ENCODE results near the gene KRT3.

The KRT3 gene

GRCh38 chr12:52813885-52814709 is 18.2 kb upstream of the KRT3 start, which contains the start of gene KRT4:
KRT4 (minus strand) TSS chr12:52814116; CDS start chr12:52814058, 58 bp downstream.
- no peak for DNase-seq (ENCODE audit: low read depth)

DNA sequence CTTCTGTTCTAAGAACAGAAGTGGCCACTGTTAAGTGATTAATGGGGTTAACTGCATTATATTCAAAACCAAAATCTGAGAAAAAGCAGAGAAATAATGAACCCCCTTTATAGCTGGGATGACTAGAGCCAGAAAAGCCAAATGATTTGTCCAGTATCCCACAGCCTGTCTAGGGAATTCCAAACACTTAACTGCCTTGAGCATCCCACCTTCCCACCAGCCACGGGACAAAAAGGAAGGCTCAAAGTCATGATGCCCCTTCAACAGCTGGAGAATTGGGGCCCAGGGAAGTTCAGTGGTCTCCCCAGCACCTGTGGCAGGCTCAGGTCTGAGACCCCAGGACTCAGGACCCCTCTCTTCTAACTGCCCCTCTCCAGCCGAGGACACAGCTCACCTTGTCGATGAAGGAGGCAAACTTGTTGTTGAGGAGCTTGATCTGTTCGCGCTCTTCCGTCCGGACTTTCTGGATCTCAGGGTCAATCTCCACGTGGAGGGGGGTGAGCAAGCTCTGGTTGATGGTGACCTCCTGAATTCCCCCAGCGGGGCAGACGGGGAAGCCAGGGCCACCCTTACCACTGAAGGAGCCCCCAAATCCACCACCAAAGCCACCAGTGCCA is 17.4 kb upstream of the KRT3 start:
- DNase-seq (ENCODE audit: low read depth): no peak

- DNase-seq (ENCODE audit: low read depth): no peak
Measured at GRCh38 chr12:52812749-52813148, 16.8 kb upstream of the KRT3 start.

- DNase-seq (ENCODE audit: low read depth): no peak
Measured at GRCh38 chr12:52812073-52812400, 16.1 kb upstream of the KRT3 start.

GRCh38 chr12:52811191-52812072 is 15.5 kb upstream of the KRT3 start:
- DNase-seq (ENCODE audit: low read depth): no peak

DNA sequence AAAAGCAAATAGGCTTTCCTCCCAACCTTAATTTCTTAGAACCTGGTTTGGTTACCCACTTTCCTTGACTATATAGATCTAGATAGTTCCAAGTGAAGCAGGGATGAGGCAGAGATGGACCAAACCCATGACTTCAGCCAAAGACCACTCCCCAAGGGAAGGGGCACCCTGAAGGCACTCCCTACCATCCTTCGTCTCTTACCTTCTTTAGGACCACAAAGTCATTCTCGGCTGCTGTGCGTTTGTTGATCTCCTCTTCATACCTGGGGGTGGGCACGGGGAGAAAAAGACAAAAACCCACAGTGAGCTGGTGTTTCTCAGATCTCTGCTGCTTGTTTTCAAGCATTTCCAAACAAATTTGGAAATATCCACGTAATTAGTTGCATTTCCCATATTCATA is 14.6 kb upstream of the KRT3 start:
- no peak for DNase-seq (ENCODE audit: low read depth)

- DNase-seq (ENCODE audit: low read depth): no peak
Measured at GRCh38 chr12:52809166-52809565, 13.2 kb upstream of the KRT3 start.

DNA sequence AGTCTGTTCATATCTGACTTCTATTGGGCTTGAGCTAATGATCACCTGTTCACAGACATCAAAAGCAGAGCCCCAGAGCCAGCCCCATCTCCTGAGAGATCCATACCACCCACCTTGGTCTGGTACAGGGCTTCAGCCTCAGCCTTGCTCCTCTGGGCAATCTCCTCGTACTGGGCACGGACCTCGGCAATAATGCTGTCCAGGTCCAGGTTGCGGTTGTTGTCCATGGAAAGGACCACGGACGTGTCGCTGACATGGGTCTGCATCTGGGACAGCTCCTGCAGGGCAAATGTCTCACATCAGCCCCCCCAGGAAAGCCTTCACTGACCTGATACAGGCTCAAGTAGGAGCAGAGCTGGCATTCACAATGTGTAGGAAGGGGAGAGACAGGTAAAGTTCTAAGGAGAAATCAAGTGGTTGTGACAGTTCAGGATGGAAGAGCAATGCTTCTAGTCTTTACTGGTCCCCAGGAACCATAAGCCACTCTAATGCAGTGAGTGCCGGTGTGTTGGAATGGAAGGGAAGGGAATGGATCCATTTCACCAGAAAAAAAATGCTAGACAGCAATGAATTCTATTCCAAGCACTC is 12.8 kb upstream of the KRT3 start:
- no peak for DNase-seq (ENCODE audit: low read depth)

- no peak for DNase-seq (ENCODE audit: low read depth)
Measured at GRCh38 chr12:52807544-52808470, 11.9 kb upstream of the KRT3 start.

GRCh38 chr12:52806821-52807543 is 11.1 kb upstream of the KRT3 start:
- no peak for DNase-seq (ENCODE audit: low read depth)

DNA sequence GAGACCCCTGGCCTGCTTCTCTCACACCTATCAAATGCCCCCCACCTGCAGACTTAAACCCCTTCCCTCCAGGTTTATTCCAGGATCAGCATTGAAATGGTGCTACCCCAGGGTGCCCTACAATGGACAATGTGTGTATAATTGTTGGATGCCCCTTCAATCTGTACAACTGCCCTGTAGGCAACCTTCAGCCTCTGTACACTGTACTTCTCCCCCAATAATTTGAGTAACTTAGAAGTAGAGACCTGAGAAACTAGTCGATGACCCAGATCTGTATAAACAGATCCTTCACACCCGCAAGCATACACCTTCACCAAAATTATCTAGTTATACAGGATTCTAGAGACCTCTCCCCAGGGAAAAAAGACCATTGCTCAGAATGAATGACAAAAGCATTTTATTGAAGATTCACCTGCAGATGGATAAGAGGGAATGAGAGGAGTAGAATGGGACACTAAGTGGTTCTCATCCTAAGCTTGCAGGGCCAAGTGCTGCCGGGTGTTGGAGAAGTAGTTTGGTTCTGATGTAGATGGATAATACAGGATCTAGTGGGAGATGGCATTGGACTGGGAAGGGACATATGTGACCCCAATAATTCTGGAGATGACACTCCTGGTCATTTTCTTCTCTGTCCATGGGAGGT is 10.4 kb upstream of the KRT3 start:
- DNase-seq (ENCODE audit: low read depth): no peak

GRCh38 chr12:52805739-52806138 is 9.8 kb upstream of the KRT3 start:
- DNase-seq (ENCODE audit: low read depth): no peak

- no peak for DNase-seq (ENCODE audit: low read depth)
Measured at GRCh38 chr12:52805000-52805399, 9.1 kb upstream of the KRT3 start.

DNA sequence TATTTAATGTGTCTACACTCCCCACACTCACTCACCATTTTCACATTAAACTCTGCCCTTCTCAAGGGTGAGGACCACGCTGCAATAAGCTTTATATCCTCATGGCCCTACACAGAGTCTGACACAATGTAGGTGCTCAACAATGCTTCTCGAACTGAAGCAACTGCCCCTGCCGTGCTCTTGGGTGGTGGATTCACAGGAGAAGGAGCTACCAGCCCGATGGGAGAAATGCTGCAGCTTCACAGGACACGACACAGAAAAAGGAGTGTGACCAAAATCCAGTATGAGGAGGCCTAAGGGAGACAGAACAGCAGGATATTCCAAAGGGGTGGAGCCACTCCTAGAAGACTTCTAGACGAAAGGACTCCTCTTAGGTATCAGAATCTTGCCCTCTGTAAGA is 6.5 kb upstream of the KRT3 start:
- no peak for DNase-seq (ENCODE audit: low read depth)

GRCh38 chr12:52801773-52802172 is 5.9 kb upstream of the KRT3 start:
- DNase-seq (ENCODE audit: low read depth): no peak

DNA sequence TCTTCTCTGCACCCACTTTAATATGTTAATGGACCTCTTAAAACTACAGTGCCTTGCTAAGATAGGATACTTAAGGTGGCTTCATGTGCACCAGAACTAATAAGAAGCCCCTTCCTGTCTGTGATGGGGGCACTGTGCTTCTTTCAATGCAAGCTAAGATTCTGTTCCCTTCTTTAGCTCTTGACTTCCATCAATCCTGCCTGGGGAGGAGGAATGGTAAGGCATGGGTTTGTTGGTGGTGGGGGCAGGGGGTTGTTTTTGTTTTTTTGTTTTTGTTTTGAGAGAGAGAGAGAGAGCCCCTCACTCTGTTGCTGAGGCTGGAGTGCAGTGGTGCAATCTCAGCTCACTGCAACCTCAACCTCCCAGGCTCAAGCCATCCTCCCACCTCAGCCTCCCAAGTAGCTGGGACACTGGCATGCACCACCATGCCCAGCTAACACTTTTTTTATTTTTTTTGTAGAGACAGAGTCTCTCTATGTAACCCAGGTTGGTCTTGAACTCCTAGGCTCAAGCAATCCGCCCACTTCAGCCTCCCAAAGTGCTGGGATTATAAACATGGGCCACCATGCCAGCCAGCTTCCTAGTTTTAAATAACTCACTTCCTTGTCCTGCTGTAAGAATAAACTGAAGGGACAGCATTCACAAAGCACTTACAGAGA is 4.5 kb upstream of the KRT3 start:
- no peak for DNase-seq (ENCODE audit: low read depth)

GRCh38 chr12:52799505-52800211 is 3.7 kb upstream of the KRT3 start:
- no peak for DNase-seq (ENCODE audit: low read depth)

DNA sequence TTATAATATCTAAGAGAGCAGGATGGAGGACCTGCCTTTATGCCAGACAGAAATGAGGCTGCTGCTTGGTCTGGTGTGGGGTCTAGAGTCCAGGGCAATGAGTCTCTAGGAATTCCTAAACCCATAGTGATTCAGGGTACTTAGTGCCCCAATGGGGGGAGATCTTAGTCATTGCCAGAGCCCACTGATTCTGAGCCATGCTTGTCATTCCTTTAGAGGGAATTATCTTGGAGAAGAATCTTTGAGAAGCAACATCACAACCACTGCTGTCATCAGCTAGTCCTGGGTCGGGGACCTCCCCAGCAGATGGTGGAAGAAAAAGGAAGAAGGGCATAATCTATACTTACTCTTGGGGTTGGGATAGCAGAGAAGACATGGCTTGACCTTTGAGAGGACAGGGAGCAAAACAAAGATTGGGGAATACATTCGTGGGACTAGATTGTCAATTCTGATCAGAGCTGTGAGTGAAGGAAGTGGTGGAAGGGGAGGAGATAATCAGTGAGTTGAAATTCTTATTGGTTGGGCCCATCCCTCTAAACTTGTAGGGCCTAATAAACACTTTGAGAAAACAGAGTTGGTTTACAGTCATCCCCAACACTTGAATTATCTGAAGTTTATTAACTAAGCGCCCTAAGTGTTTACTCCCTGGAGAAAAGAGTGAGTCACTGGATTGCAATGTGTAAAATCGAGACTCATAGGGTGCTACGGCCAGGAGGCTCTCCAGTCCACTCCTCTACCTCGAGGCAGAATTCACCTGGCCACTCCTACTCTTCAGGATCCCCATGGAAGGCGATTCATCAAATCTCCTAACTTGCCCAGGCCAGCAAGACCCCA is 3.0 kb upstream of the KRT3 start:
- no peak for DNase-seq (ENCODE audit: low read depth)

Data from activated T-helper 1 cell treated with Interleukin-2 at 50 U/mL for 16 hours (primary cell).